ENCODE results near the gene MATR3. TPM values are rescaled to one million over a fixed set of nuclear protein-coding genes. Genes with fewer than 3 reads are reported as not detected.

The MATR3 gene
- total RNA-seq, 1 experiment from 2014 or later, result 267 TPM

- Mint-ChIP-seq H3K27me3 (ENCODE audit: low read depth) (no peaks in the 10 kb centered on the region; the same call in 1 of the 2 replicates), H3K4me3 (no peak overlapping the region), H3K36me3 (ENCODE audit: insufficient read depth in 1 of 3, low read depth in 3 of 3) (peaks cover 33 to 71% (median 56%) of the 10 kb centered on the region in 3 experiments; a peak in 6 of 7 replicates), H3K27ac (peak overlapping the region in 1 of 3 experiments; percentile 80; a peak in 3 of 7 replicates), H3K4me1 (no peaks in the 10 kb centered on the region), H3K9me3 (no peaks in the 10 kb centered on the region)
- H4K5ac ChIP-seq (ENCODE audit: insufficient read length, low read depth, low read length), result no peak overlapping the region
- WGBS (ENCODE audit: extremely low coverage, insufficient read length, low lambda C conversion rate), result no CpG with 5 or more reads among the region's 3 CpGs
- no peak overlapping the region for H3K9ac ChIP-seq (ENCODE audit: extremely low read depth, insufficient read length, low read length)
- H3K9me3 ChIP-seq (ENCODE audit: control insufficient read depth, low read depth, low read length), result no peaks in the 10 kb centered on the region
- H4K20me1 ChIP-seq (ENCODE audit: control insufficient read depth, insufficient read depth, insufficient read length), result no peaks in the 10 kb centered on the region
- no peak overlapping the region for H3K4ac ChIP-seq (ENCODE audit: low read depth, low read length)
- no peaks in the 10 kb centered on the region for H3K23me2 ChIP-seq (ENCODE audit: insufficient read length, low read depth, low read length, poor library complexity, severe bottlenecking)
- H2BK120ac ChIP-seq (ENCODE audit: low read depth, low read length, poor library complexity, severe bottlenecking), result no peak overlapping the region
- H2BK12ac ChIP-seq (ENCODE audit: insufficient read length, low read depth, low read length), result no peak overlapping the region
- H3K14ac ChIP-seq (ENCODE audit: insufficient read depth, low read length), result no peak overlapping the region
- H3K79me2 ChIP-seq (ENCODE audit: insufficient read depth, low read length), result no peaks in the 10 kb centered on the region
- H3T11ph ChIP-seq (ENCODE audit: low read length), result no peak overlapping the region
- H2BK15ac ChIP-seq (ENCODE audit: low read depth, low read length), result no peak overlapping the region
- H3K27me3 ChIP-seq (ENCODE audit: insufficient read depth, low read length), result no peaks in the 10 kb centered on the region
- no peak overlapping the region for H2AK5ac ChIP-seq (ENCODE audit: insufficient read length, low read length)
- no peak overlapping the region for H4K8ac ChIP-seq (replicated peaks; ENCODE audit: insufficient read length, low read depth, low read length)
- no peak overlapping the region for H2AFZ ChIP-seq (ENCODE audit: low read length)
- no peak overlapping the region for H2BK5ac ChIP-seq (ENCODE audit: insufficient read length, low read length)
- no peak for DNase-seq
- H4K91ac ChIP-seq (ENCODE audit: insufficient read length, low read depth, low read length), result no peak overlapping the region
- no peak overlapping the region for H3K18ac ChIP-seq (ENCODE audit: insufficient read length, low read depth, low read length)
- TF ChIP-seq, protein P1, sequence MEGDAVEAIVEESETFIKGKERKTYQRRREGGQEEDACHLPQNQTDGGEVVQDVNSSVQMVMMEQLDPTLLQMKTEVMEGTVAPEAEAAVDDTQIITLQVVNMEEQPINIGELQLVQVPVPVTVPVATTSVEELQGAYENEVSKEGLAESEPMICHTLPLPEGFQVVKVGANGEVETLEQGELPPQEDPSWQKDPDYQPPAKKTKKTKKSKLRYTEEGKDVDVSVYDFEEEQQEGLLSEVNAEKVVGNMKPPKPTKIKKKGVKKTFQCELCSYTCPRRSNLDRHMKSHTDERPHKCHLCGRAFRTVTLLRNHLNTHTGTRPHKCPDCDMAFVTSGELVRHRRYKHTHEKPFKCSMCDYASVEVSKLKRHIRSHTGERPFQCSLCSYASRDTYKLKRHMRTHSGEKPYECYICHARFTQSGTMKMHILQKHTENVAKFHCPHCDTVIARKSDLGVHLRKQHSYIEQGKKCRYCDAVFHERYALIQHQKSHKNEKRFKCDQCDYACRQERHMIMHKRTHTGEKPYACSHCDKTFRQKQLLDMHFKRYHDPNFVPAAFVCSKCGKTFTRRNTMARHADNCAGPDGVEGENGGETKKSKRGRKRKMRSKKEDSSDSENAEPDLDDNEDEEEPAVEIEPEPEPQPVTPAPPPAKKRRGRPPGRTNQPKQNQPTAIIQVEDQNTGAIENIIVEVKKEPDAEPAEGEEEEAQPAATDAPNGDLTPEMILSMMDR (conservative IDR thresholded peaks at IDR 0.05), result no peak
- no peak overlapping the region for H3K4me2 ChIP-seq (ENCODE audit: insufficient read depth, insufficient read length, low read length)
- no peaks in the 10 kb centered on the region for H3K4me1 ChIP-seq (ENCODE audit: insufficient read depth, low read length)
- H3K79me1 ChIP-seq (ENCODE audit: insufficient read depth, low read depth, low read length, poor library complexity, severe bottlenecking), result no peaks in the 10 kb centered on the region
- no peak overlapping the region for H3K23ac ChIP-seq (ENCODE audit: insufficient read length, low read depth, low read length)
- H3K27ac ChIP-seq (ENCODE audit: insufficient read length, low read depth, low read length), result no peak overlapping the region
- H3K56ac ChIP-seq (ENCODE audit: insufficient read length, low read depth, low read length), result no peak overlapping the region
- no peak overlapping the region for H2BK20ac ChIP-seq (ENCODE audit: low read depth, low read length, poor library complexity, severe bottlenecking)
Measured at GRCh38 chr5:139285651-139286392, 7.7 kb upstream of the MATR3 start.

All from H9 (cell line).